OCI-LY3 (cell line): ENCODE measurements around the gene RSAD1.

Experiments used
- EZH2phosphoT487 ChIP-seq: fragments of 200-600 bp; shearing (Covaris generic); IDR thresholded peaks from 2 replicates; pipeline ENCODE4 v1.6.1; 2018; ENCODE audit warnings: antibody characterized with exemption, mixed run types, low read depth
- TF ChIP-seq, protein P1 (sequence below): fragments of 200-600, 300-600 bp; sonication (generic); IDR thresholded peaks from 2 replicates; pipeline ENCODE4 v1.5.1; 2014; ENCODE audit warnings: antibody characterized with exemption, low read length, low read depth

DNA sequence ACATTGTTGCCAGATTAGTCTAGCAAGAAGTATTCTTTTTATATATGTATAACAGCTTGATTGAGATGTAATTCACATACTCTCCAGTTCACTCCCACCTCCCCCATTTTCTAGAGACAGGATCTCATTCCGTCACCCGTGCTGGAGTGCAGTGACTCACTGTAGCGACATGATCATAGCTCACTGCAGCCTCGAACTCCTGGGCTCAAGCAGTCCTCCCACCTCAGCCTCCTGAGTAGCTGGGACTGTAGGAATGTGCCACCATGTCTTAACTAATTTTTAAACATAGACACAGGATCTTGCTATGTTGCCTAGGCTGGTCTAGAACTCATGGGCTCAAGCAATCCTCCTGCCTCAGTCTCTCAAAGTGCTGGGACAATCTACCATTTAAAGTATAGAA, 3.3 kb upstream of the RSAD1 start:
- TF ChIP-seq, protein P1, sequence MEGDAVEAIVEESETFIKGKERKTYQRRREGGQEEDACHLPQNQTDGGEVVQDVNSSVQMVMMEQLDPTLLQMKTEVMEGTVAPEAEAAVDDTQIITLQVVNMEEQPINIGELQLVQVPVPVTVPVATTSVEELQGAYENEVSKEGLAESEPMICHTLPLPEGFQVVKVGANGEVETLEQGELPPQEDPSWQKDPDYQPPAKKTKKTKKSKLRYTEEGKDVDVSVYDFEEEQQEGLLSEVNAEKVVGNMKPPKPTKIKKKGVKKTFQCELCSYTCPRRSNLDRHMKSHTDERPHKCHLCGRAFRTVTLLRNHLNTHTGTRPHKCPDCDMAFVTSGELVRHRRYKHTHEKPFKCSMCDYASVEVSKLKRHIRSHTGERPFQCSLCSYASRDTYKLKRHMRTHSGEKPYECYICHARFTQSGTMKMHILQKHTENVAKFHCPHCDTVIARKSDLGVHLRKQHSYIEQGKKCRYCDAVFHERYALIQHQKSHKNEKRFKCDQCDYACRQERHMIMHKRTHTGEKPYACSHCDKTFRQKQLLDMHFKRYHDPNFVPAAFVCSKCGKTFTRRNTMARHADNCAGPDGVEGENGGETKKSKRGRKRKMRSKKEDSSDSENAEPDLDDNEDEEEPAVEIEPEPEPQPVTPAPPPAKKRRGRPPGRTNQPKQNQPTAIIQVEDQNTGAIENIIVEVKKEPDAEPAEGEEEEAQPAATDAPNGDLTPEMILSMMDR: no peak
- TF ChIP-seq EZH2phosphoT487: no peak
